H1 (cell line): Measurements from ENCODE around the gene PBX3. TPM values are rescaled to one million over a fixed set of nuclear protein-coding genes. Genes with fewer than 3 reads are reported as not detected.

Experiments
- CTCF ChIA-PET: fragments of 300-600 bp; sonication (Branson Sonifier 250); formaldehyde crosslinking; loops from one replicate; lab custom pipeline; 2021; ENCODE audit not compliant: partially characterized antibody; lab: Charles Lee
- POLR2A ChIA-PET: fragments of 300-600 bp; sonication (Branson Sonifier 250); formaldehyde crosslinking; loops from one replicate; lab custom pipeline; 2021; ENCODE audit warnings: inconsistent platforms; ENCODE audit not compliant: partially characterized antibody; lab: Charles Lee
- DNase-seq, 2 experiments: peaks; one replicate each; pipeline versions ENCODE4 v3.0.0 to v3.0.0-alpha.2; 2010 to 2022; ENCODE audit warnings: low spot score in 2 of 2, low read depth in 1 of 2, mixed read lengths in 1 of 2
- FAIRE-seq: peaks from 2 replicates; lab custom pipeline; 2011; peaks lifted over from hg19 to GRCh38; lab: Jason Lieb, UNC
- H2AFZ ChIP-seq: 2 replicates; pipeline ENCODE4 v1.8.1; 2012; ENCODE audit warnings: low read length, inconsistent platforms
- H2AK5ac ChIP-seq: 2 replicates; pipeline ENCODE4 v1.6.1; 2013; ENCODE audit warnings: low read depth, low read length
- H2BK120ac ChIP-seq: replicated peaks from 2 replicates; pipeline ENCODE3; 2013; ENCODE audit warnings: low read depth, low read length, inconsistent platforms
- H2BK12ac ChIP-seq: 2 replicates; pipeline ENCODE4 v1.6.1; 2013; ENCODE audit warnings: low read depth, low read length
- H2BK15ac ChIP-seq: 2 replicates; pipeline ENCODE4 v1.6.1; 2013; ENCODE audit warnings: low read length
- H2BK20ac ChIP-seq: 2 replicates; pipeline ENCODE4 v1.6.1; 2013; ENCODE audit warnings: low read length
- H2BK5ac ChIP-seq: 2 replicates; pipeline ENCODE4 v1.6.1; 2013; ENCODE audit warnings: low read depth, low read length
- H3K14ac ChIP-seq: 2 replicates; pipeline ENCODE4 v1.6.1; 2013; ENCODE audit warnings: inconsistent platforms; ENCODE audit not compliant: insufficient read length
- H3K18ac ChIP-seq: 2 replicates; pipeline ENCODE4 v1.6.1; 2013; ENCODE audit warnings: low read length; ENCODE audit errors: extremely low read depth
- H3K23ac ChIP-seq: 2 replicates; pipeline ENCODE4 v1.6.1; 2013; ENCODE audit warnings: inconsistent platforms; ENCODE audit not compliant: insufficient read length
- H3K23me2 ChIP-seq: 2 replicates; pipeline ENCODE4 v1.6.1; 2013; ENCODE audit warnings: low read depth, low read length
- H3K27ac ChIP-seq: 2 replicates; pipeline ENCODE4 v1.6.1; 2011; ENCODE audit warnings: low read depth, low read length, inconsistent platforms
- H3K27me3 ChIP-seq, 4 experiments: replicated peaks in 1 of 4; 1 replicate in 1 of 4; 2 replicates in 3 of 4; pipeline versions ENCODE4 v1.6.1 to v1.8.1; 2011 to 2013; ENCODE audit warnings: low read length in 3 of 4, mild to moderate bottlenecking in 3 of 4, inconsistent platforms in 2 of 4, mixed read lengths in 2 of 4, moderate library complexity in 1 of 4; ENCODE audit not compliant: control insufficient read depth in 3 of 4, insufficient read depth in 3 of 4; ENCODE audit errors: extremely low read depth in 1 of 4
- H3K36me3 ChIP-seq, 4 experiments: 2 replicates each; pipeline versions ENCODE4 v1.6.1 to v1.8.1; 2011 to 2013; ENCODE audit warnings: mild to moderate bottlenecking in 4 of 4, low read length in 3 of 4, moderate library complexity in 2 of 4, control low read depth in 1 of 4, inconsistent platforms in 1 of 4; ENCODE audit not compliant: insufficient read depth in 4 of 4, control insufficient read depth in 2 of 4
- H3K4ac ChIP-seq: replicated peaks from 2 replicates; pipeline ENCODE3; 2013; ENCODE audit warnings: low read length, low read depth, mixed read lengths, inconsistent platforms; ENCODE audit not compliant: insufficient read length
- H3K4me1 ChIP-seq, 4 experiments: replicated peaks in 1 of 4; 1 replicate in 1 of 4; 2 replicates in 3 of 4; pipeline versions ENCODE4 v1.6.1 to v1.8.1; 2011 to 2013; ENCODE audit warnings: low read length in 3 of 4, inconsistent platforms in 2 of 4, mixed read lengths in 1 of 4; ENCODE audit not compliant: insufficient read depth in 4 of 4, control insufficient read depth in 3 of 4
- H3K4me2 ChIP-seq, 2 experiments: 2 replicates each; pipeline versions ENCODE4 v1.6.1 to v1.8.1; 2011 to 2013; ENCODE audit warnings: low read depth in 2 of 2, low read length in 2 of 2, control low read depth in 1 of 2, inconsistent platforms in 1 of 2, mild to moderate bottlenecking in 1 of 2; ENCODE audit not compliant: insufficient read depth in 1 of 2
- H3K4me3 ChIP-seq, 4 experiments: fragments of 200-600, 300-600 bp in 1 of 4; sonication (generic), shearing (Covaris generic), sonication (Bioruptor Twin) in 1 of 4; 2 replicates each; pipeline versions ENCODE4 v1.5.1 to v1.8.1; 2011 to 2016; ENCODE audit warnings: low read length in 4 of 4, low read depth in 3 of 4, control low read depth in 2 of 4, inconsistent platforms in 2 of 4, mild to moderate bottlenecking in 2 of 4, mixed read lengths in 1 of 4, moderate library complexity in 1 of 4; ENCODE audit not compliant: insufficient read depth in 2 of 4; ENCODE audit errors: extremely low read depth in 1 of 4
- H3K56ac ChIP-seq: replicated peaks from 2 replicates; pipeline ENCODE3; 2013; ENCODE audit warnings: low read depth, mild to moderate bottlenecking, mixed read lengths, low read length, inconsistent platforms; ENCODE audit not compliant: insufficient read length
- H3K79me1 ChIP-seq: 2 replicates; pipeline ENCODE4 v1.6.1; 2013; ENCODE audit warnings: low read depth, low read length, control low read depth
- H3K79me2 ChIP-seq, 2 experiments: 2 replicates each; pipeline versions ENCODE4 v1.6.1 to v1.8.1; 2012 to 2013; ENCODE audit warnings: low read length in 2 of 2, mild to moderate bottlenecking in 2 of 2, inconsistent platforms in 1 of 2; ENCODE audit not compliant: insufficient read depth in 2 of 2, control insufficient read depth in 1 of 2
- H3K9ac ChIP-seq, 4 experiments: replicated peaks in 1 of 4; 1 replicate in 1 of 4; 2 replicates in 3 of 4; pipeline versions ENCODE4 v1.6.1 to v1.8.1; 2011 to 2013; ENCODE audit warnings: low read depth in 3 of 4, low read length in 3 of 4, control low read depth in 2 of 4, mild to moderate bottlenecking in 2 of 4, moderate library complexity in 2 of 4, inconsistent platforms in 1 of 4; ENCODE audit errors: extremely low read depth in 1 of 4
- H3K9me3 ChIP-seq, 2 experiments: 2 replicates each; pipeline versions ENCODE4 v1.6.1 to v1.8.1; 2012 to 2013; ENCODE audit warnings: mild to moderate bottlenecking in 2 of 2, moderate library complexity in 2 of 2, control low read depth in 1 of 2, inconsistent platforms in 1 of 2, low read depth in 1 of 2, low read length in 1 of 2, mixed read lengths in 1 of 2; ENCODE audit not compliant: insufficient read depth in 2 of 2
- H4K20me1 ChIP-seq, 2 experiments: replicated peaks in 1 of 2; 2 replicates each; pipeline versions ENCODE3 to v1.8.1; 2011 to 2013; ENCODE audit warnings: inconsistent platforms in 2 of 2, low read length in 2 of 2, mild to moderate bottlenecking in 1 of 2; ENCODE audit not compliant: insufficient read depth in 2 of 2, control insufficient read depth in 1 of 2
- H4K5ac ChIP-seq: 2 replicates; pipeline ENCODE4 v1.6.1; 2013; ENCODE audit warnings: low read length, low read depth, mixed read lengths, inconsistent platforms; ENCODE audit not compliant: insufficient read length
- H4K8ac ChIP-seq: 2 replicates; pipeline ENCODE4 v1.8.0; 2013; ENCODE audit warnings: mild to moderate bottlenecking, moderate library complexity, low read length, inconsistent platforms; ENCODE audit not compliant: insufficient read depth; ENCODE audit errors: extremely low read depth
- H4K91ac ChIP-seq: replicated peaks from 2 replicates; pipeline ENCODE3; 2013; ENCODE audit warnings: low read length, mixed read lengths, inconsistent platforms; ENCODE audit not compliant: insufficient read length
- ASH2L ChIP-seq: fragments of 200-600, 300-600 bp; sonication (generic); IDR thresholded peaks from one replicate; pipeline ENCODE4 v1.7.1; 2017; ENCODE audit warnings: low read length
- BACH1 ChIP-seq: IDR thresholded peaks from 2 replicates; pipeline ENCODE4 v1.6.1; 2012; ENCODE audit warnings: low read length, improper control_type of control experiment
- EGR1 ChIP-seq: IDR thresholded peaks from 2 replicates; pipeline ENCODE4 v1.6.1; 2011; ENCODE audit warnings: low read depth, low read length, borderline replicate concordance
- HDAC2 ChIP-seq, 2 experiments: fragments of 300-600 bp in 1 of 2; sonication (generic) in 1 of 2; IDR thresholded peaks; 2 replicates each; pipeline ENCODE4 v1.6.1; 2011 to 2012; ENCODE audit warnings: low read depth in 2 of 2, low read length in 2 of 2, mild to moderate bottlenecking in 2 of 2, moderate library complexity in 2 of 2, borderline replicate concordance in 1 of 2, inconsistent platforms in 1 of 2
- RBBP5 ChIP-seq: IDR thresholded peaks from 2 replicates; pipeline ENCODE4 v1.7.1; 2012; ENCODE audit warnings: low read depth, mild to moderate bottlenecking, inconsistent platforms, low read length, moderate library complexity, borderline replicate concordance
- SIX5 ChIP-seq: IDR thresholded peaks from 2 replicates; pipeline ENCODE4 v1.6.1; 2011; ENCODE audit warnings: mild to moderate bottlenecking, low read depth, low read length
- SP4 ChIP-seq: IDR thresholded peaks from 2 replicates; pipeline ENCODE4 v1.6.1; 2012; ENCODE audit warnings: low read length, inconsistent platforms
- TAF1 ChIP-seq: IDR thresholded peaks from 2 replicates; pipeline ENCODE4 v1.6.1; 2011; ENCODE audit warnings: mild to moderate bottlenecking, low read depth, low read length
- WGBS, 2 experiments: shearing (Covaris generic) in 1 of 2; methylation state at CpG; one replicate each; pipeline versions ENCODE4 v1.1.6 to v1.1.7; 2013 to 2015; ENCODE audit warnings: low lambda C conversion rate in 2 of 2, mixed read lengths in 2 of 2, inconsistent platforms in 1 of 2, low coverage in 1 of 2, missing lambda C conversion rate in 1 of 2; ENCODE audit not compliant: insufficient replicate concordance in 2 of 2, insufficient coverage in 1 of 2, insufficient read length in 1 of 2; ENCODE audit errors: extremely low coverage in 1 of 2, missing lambda C conversion rate in 1 of 2; 5-methylcytosine and 5-hydroxymethylcytosine counted together
- polyA plus RNA-seq, 7 experiments: library from polyadenylated mRNA; depleted of rRNA in 3 of 7; stranded (reverse) in 5 of 7; unstranded in 2 of 7; fragments of >200 nt in 5 of 7; fragments of 200-250 nt in 2 of 7; gene quantifications; 1 replicate in 5 of 7; 2 replicates in 1 of 7; 4 replicates in 1 of 7; pipeline versions ENCODE4 v1.2.1 to v1.2.3, GENCODE V29; 2011 to 2013; ENCODE audit warnings: missing spikeins in 2 of 7, mixed read lengths in 2 of 7
- total RNA-seq: library from RNA; stranded (reverse); fragmentation: NEBNext Ultra II Directional; extraction: Animal tissue kit (Norgen Biotek cat#: 25700); gene quantifications from 2 replicates; pipeline ENCODE4 v1.2.1, GENCODE V29; 2021
- TF ChIP-seq, protein P1 (sequence below): IDR thresholded peaks from 2 replicates; pipeline ENCODE4 v1.6.1; 2011; ENCODE audit warnings: low read length, improper control_type of control experiment
- TF ChIP-seq, protein P2 (sequence below): IDR thresholded peaks from 2 replicates; pipeline ENCODE4 v1.6.1; 2011; ENCODE audit warnings: low read depth, mild to moderate bottlenecking, low read length; ENCODE audit not compliant: insufficient read depth

The PBX3 gene
- total and polyA plus RNA-seq, 2 of the 8 experiments (the other 6 are each of a cell fraction or from before 2014, with no cell fraction given): 22.7 to 44.3 TPM

DNA sequence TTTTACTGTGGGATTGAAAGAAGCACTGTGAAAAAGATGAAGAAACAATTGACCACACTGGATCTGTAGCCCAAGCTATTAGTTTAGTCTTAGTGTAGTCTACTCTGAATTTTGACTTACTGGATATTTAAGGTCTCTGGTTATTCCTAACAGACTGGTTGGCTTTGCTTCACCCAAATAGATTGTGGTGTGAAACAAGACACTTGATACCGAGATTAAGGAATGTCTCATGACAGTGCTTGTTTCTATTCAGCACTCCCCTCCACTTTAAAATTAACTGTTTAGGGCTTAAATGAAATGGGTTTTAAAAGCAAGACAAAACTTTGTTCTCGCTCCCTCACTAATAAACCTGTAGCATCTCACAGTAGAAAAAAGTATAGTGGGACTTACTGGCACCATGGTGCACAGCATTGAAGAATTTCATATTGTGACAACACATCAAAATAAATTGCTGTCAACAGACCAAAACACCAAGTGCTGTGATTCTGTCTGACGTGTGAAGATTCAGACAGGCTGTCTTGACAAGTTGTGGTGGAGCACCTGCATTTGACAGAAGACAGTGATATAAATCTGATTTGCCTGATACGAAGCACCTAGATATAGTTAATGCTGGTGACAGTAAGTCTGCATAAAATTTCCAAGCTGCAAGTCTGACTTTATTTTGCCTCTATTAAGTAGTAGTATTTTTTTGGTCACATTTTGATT lies 73.1 kb downstream of the PBX3 start:
- DNase-seq (no peak), FAIRE-seq (no peak)
- CTCF ChIA-PET: no interaction called here
- POLR2A ChIA-PET: no interaction called here
- no peak overlapping the region for H3K14ac ChIP-seq
- H4K5ac ChIP-seq: no peak overlapping the region
- H3K9me3 ChIP-seq: no peaks in the 10 kb centered on the region
- H3K56ac ChIP-seq: no peak overlapping the region
- no peak overlapping the region for H2AFZ ChIP-seq
- H2BK12ac ChIP-seq: no peak overlapping the region
- no peak overlapping the region for H3K18ac ChIP-seq
- H4K91ac ChIP-seq: no peak overlapping the region
- H2BK20ac ChIP-seq: no peak overlapping the region
- no peak overlapping the region for H2BK120ac ChIP-seq
- no peak overlapping the region for H3K27ac ChIP-seq
- 81% methylated on average over 4 of the region's 4 CpGs; no CpG with 5 or more reads in 1 of the 2 experiments for WGBS, 2 experiments
- H3K4ac ChIP-seq: no peak overlapping the region
- H3K23me2 ChIP-seq: no peaks in the 10 kb centered on the region; the same call in 1 of the 2 replicates
- peaks cover 3% of the 10 kb centered on the region; the same call in 1 of the 2 replicates for H3K79me1 ChIP-seq
- no peak overlapping the region for H3K4me3 ChIP-seq
- H2BK15ac ChIP-seq: no peak overlapping the region
- no peak overlapping the region for H3K4me2 ChIP-seq
- H3K23ac ChIP-seq: no peak overlapping the region
- TF ChIP-seq SIX5: no peak
- no peak for TF ChIP-seq TAF1
- TF ChIP-seq EGR1: no peak
- TF ChIP-seq SP4: no peak
- TF ChIP-seq BACH1: no peak
- TF ChIP-seq, protein P1, sequence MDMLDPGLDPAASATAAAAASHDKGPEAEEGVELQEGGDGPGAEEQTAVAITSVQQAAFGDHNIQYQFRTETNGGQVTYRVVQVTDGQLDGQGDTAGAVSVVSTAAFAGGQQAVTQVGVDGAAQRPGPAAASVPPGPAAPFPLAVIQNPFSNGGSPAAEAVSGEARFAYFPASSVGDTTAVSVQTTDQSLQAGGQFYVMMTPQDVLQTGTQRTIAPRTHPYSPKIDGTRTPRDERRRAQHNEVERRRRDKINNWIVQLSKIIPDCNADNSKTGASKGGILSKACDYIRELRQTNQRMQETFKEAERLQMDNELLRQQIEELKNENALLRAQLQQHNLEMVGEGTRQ: no peak
- TF ChIP-seq, protein P2, sequence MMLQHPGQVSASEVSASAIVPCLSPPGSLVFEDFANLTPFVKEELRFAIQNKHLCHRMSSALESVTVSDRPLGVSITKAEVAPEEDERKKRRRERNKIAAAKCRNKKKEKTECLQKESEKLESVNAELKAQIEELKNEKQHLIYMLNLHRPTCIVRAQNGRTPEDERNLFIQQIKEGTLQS: no peak
- TF ChIP-seq HDAC2 (IDR thresholded peaks at IDR 0.05; ENCODE audit: borderline replicate concordance in 1 of 2, low read depth in 2 of 2, low read length in 2 of 2): no peak
- TF ChIP-seq ASH2L: no peak
- TF ChIP-seq RBBP5: no peak
- H3K36me3 ChIP-seq: no peaks in the 10 kb centered on the region
- no peak overlapping the region for H4K8ac ChIP-seq
- H3K27me3 ChIP-seq: no peaks in the 10 kb centered on the region
- no peak overlapping the region for H2AK5ac ChIP-seq
- H3K79me2 ChIP-seq: peaks cover 0 to 53% of the 10 kb centered on the region in 2 experiments; a peak in 3 of 4 replicates
- peaks cover 0 to 5% of the 10 kb centered on the region in 2 experiments for H4K20me1 ChIP-seq
- H2BK5ac ChIP-seq: no peak overlapping the region
- H3K4me1 ChIP-seq: peaks cover 0 to 3% (median 0%) of the 10 kb centered on the region in 4 experiments; a peak in 3 of 7 replicates
- H3K9ac ChIP-seq: no peak overlapping the region
